GM21576 (cell line): ENCODE data around the gene CXCL11.
"Not testable (repeated sequence)": the region's sequence is repeated elsewhere in the genome, so short reads cannot be mapped to it uniquely, and the experiment has no call there.

Experiments used
- ATAC-seq: cut with Tn5 transposase; IDR thresholded peaks from one replicate; pipeline ENCODE4 v1.9.1; 2021; ENCODE audit warnings: mild to moderate bottlenecking, moderate library complexity; ENCODE audit not compliant: unreplicated experiment

The CXCL11 gene

DNA sequence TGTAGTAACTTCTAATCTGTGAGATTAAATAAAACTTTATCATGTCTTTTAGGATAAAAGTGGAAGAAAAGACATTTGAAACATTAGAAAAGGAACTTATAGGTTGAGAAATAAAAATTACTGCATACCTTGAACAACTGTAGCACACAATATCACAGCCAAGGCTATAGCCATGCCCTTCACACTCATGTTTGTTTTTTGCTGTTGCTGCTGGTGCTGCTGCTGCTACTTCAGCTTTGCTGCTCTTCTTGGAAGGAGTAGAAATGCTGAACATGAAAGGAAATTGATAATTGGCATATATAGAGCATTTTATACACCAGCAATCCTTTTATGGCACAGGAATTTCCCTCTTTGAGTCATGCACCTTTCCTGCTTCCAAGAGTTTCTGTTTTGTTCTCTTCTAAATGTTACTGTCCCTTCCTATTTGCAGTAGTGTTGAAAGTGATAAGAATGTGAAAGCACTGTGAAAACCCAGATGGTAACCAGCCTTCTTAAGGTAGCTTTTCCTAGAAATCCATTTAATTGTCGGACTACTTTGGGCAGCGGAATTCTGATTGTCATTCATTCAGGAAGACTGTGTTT lies at the start of gene CXCL11:
CXCL11 (minus strand) TSS at position 272 of the 582 bp plus-strand sequence; CDS start at position 189, 83 bp downstream.
- no peak for ATAC-seq

- no peak for ATAC-seq
Measured at GRCh38 chr4:76084542-76084941, 48.7 kb upstream of the CXCL11 start.

DNA sequence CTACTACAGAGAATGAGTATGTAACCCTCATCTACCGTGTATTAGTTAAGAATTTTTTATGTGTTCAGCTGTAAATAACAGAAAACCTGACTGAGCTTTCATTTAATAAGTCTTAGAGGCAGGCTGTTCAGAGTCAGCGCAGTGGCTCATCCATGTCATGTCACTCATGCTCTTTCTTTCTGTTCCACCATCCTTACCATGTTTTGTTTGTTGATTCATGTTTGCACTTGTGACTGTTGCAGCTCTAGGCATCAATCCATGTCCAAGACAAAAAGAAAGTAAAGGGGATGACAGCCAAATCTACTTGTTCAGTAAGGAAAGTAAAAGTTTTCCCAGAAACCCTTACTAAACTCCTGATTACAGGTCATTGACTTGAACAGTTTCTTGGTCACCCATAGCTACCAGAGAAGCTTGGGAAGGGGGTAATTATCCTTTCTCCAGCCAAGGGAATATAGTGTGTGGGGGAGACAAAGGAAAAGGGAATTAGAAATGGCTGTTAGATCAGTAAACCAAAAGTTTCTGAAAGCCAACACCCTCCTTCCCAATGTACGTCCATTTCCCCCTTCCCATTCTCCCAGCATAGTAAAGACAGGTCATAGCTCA lies 47.6 kb upstream of the CXCL11 start:
- ATAC-seq: no peak

- no peak for ATAC-seq
Measured at GRCh38 chr4:76078033-76078613, 42.3 kb upstream of the CXCL11 start.

- ATAC-seq: no peak
Measured at GRCh38 chr4:76074993-76075600, 39.2 kb upstream of the CXCL11 start.

- no peak for ATAC-seq
Measured at GRCh38 chr4:76074468-76074867, 38.6 kb upstream of the CXCL11 start, which contains the start of gene ART3. Gene ART3 (plus strand): TSS chr4:76074709. CDS start chr4:76075890, 1,181 bp downstream.

DNA sequence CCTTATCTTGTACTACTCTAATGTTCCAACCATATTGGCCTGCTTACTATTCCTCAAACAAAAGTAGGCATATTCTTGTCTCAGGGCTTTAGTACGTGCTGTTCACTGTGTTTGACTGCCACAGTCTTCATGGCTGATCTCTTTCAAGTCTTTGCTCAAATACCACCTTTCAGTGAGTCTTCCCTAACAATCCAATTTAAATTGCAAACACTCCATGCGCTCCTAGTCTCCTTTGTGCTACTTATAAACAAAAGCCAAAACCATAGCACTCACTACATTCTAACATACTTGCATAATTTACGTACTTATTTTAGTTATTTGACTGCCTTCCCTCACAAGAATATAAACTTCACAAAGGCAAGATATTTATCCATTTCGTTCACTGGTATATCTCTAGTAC lies 36.9 kb upstream of the CXCL11 start:
- ATAC-seq: no peak

- peak; percentile 73 for ATAC-seq
Measured at GRCh38 chr4:76067652-76068286, 31.9 kb upstream of the CXCL11 start.

- ATAC-seq: no peak
Measured at GRCh38 chr4:76066546-76066945, 30.7 kb upstream of the CXCL11 start.

DNA sequence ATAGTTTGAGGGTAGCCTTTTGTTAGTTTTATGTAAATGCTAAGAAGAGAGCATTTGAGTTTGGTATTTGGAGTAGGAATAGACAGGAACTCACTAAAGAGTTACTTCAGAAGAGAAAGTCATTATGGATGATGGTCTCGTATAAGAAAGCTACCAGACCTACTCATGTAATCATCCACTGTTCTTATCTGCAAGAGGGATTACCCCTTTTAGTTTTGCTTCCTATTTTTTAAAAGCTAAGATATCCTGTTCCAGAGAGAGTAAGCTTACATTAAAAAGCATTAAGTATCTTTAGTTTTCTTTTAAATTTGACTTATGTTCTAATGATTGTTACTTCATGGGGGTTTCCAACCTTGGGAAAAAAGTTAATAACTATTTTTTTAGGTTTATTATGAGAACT lies 26.1 kb upstream of the CXCL11 start:
- peak; percentile 65 for ATAC-seq

DNA sequence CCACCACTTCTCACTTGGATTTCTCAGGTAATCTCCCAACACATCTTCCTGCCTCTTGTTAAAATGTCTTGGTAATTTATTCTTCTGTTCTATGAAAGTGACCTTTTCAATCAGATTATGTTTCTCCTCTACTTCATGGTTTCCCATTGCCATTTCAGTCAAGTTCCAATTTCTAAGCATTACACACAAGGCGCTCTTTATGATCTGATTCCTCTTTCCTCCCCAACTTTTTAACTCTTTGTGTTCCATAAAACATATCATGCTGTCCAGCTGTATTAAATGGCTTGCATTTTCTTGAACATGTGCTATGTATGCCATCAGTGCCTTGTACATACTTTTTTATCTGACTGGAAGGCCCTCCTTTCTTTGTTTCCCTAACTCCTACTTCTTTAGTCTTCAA lies 25.6 kb upstream of the CXCL11 start:
- no peak for ATAC-seq

DNA sequence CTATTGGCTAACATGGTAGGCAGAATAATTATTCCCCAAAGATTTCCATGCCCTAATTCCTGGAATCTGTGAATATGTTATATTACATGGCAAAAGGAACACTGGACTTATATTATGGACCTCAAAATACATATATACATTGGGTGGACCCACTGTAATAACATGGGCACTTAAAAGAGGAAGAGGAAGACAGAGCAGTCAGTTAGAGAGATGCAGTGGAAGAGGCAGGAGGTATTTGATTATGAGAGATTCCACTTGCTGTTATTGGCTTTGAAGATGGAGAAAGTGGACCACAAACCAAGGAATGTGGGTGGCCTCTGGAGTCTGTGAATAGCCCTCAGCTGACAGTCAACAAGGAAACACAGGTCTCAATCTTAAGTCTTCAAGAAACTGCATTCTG lies 24.6 kb upstream of the CXCL11 start:
- no peak for ATAC-seq

GRCh38 chr4:76059750-76060149 lies 23.9 kb upstream of the CXCL11 start:
- ATAC-seq: no peak

- ATAC-seq: no peak
Measured at GRCh38 chr4:76058888-76059426, 23.1 kb upstream of the CXCL11 start.

- ATAC-seq: peak; percentile 40
Measured at GRCh38 chr4:76058302-76058701, 22.4 kb upstream of the CXCL11 start.

DNA sequence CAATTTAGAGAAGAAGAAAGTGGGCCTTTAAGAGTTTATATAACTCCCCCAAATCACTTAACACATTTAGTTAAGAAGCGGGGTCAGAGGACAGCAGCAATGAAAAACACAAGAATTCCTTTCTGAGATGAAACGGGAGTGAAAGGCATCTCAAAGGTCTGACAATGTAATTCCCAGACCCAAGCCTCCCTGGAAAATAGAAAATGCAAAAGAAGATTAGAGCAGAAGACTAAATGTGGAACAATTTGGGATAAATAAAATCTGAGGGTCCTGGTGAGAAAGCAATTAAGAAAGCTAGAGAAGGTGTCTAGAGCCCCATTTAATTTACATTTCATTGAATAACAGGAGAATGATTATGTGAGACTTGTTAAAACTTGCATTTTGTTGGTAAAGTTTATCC lies 19.6 kb upstream of the CXCL11 start:
- ATAC-seq: no peak

GRCh38 chr4:76055016-76055415 lies 19.1 kb upstream of the CXCL11 start:
- peak; percentile 97 for ATAC-seq

- no peak for ATAC-seq
Measured at GRCh38 chr4:76053730-76054129, 17.9 kb upstream of the CXCL11 start.

DNA sequence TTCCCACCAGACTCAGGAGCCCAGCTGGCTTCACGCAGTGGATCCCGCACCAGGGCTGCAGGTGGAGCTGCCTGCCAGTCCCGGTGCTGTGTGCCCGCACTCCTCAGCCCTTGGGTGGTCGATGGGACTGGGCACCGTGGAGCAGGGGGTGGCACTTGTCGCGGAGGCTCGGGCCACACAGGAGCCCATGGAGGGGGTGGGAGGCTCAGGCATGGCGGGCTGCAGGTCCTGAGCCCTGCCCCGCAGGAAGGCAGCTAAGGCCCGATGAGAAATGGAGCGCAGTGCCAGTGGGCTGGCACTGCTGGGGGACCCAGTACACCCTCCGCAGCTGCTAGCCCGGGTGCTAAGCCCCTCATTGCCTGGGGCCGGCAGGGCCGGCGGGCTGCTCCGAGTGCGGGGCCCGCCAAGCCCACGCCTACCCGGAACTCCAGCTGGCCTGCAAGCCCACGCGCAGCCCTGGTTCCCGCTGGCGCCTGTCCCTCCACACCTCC lies 14.7 kb upstream of the CXCL11 start:
- ATAC-seq: not testable (repeated sequence)

DNA sequence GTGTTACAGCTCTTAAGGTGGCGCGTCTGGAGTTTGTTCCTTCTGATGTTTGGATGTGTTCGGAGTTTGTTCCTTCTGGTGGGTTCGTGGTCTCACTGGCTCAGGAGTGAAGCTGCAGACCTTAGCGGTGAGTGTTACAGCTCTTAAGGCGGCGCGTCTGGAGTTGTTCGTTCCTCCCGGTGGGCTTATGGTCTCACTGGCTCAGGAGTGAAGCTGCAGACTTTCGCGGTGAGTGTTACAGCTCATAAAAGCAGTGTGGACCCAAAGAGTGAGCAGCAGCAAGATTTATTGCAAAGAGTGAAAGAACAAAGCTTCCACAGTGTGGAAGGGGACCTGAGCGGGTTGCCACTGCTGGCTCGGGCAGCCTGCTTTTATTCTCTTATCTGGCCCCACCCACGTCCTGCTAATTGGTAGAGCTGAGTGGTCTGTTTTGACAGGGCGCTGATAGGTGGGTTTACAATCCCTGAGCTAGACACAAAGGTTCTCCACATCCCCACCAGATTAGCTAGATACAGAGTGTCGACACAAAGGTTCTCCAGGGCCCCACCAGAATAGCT lies 14.1 kb upstream of the CXCL11 start:
- ATAC-seq: not testable (repeated sequence)

- not testable (repeated sequence) for ATAC-seq
Measured at GRCh38 chr4:76044686-76045085, 8.8 kb upstream of the CXCL11 start.
